ELR (cell line): ENCODE measurements around the gene MAP1B.
"Not testable (repeated sequence)": the region's sequence is repeated elsewhere in the genome, so short reads cannot be mapped to it uniquely, and the experiment has no call there.

Source experiments
- DNase-seq: peaks from one replicate; pipeline ENCODE4 v3.0.0-alpha.2; 2015; ENCODE audit warnings: low read depth

MAP1B gene

DNA sequence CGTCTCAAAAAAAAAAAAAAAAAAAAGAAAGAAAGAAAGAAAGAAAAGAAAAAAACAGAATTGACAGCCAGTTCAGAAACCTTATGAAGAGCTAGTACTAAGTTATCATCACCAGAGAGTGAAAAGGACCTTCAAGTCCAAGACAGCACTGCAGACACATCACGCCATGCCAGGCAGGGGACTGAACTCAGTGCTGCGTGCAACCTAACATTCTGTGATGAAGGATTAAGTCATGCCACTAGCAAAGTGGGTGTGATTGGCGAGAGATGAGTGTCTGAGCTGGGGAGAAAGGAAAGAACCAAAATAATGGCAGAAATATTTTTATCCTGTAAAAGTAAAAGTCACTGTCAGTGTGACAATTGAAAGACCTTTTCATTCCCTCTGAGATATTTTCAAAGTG is 54.7 kb downstream of the MAP1B start:
- no peak for DNase-seq

DNA sequence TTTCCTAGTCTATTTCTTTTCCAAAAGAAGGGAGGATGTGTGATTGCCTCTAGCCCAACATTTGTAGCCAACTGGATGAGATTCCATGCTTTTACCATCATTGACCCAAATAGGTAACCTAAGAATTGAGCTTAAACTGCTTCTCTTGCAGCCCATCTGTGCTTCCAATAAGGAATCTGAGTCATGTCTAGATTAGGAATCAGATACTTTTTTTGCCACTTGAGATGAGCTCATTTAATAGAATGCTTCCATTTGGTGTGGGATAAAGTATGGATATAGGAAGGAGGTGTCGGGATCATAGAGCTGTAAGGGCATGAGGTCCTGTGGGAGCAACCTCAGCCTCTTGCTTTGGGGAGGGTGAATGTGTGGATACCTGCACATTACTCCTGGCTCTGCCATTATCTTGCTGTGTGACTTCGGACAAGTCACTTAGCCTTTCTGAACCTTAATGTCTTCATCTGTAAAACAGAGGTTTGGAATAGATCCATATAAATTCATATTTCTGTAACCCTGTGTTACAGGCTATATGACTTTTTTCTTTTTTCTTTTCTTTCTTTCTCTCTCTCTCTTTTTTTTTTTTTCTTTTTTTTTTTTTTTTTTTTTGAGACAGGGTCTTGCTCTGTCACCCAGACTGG is 56.2 kb downstream of the MAP1B start:
- DNase-seq = no peak

DNA sequence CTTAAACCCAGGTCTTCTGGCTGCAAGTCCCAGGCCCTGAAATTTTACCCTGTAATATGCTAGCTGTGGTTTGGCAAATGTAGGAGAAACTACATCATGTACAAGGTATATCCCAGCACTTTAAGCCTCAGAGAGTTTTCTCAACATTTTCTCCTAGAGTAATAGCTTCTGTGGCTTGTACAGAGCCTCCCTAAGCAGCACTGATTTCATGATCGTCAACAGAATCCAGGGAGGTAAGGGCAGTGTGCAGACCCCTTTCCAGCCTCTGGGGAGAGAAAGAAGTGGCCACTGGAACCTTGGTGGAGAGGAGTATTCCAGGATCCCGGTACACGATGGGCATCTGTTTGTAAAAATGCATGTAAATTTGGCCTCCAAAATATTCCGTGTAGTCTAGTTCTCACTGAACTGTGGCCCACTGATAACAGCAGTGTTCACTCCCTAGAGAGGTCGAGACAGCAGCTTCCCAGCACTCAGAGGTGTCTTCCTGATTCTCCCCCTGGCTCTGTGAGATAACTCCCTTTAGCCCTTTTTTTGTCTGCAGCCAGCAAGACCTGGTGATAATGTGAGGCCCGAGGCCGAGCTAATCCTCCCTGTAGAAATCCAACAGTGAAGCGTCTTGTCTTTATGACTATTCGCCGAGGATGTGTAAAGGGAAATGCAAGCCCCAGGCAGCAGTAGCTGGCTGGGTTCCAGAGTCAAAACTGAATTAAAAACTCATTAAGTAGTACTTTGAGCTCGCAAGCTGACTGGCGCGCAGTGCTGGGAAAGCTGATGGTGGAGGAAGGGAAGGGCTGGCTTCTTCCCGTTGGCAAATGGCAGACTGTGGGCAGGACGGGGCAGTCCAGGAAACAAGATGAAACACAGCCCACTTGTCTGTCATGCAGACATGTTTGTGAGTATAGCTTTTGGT is 59.0 kb downstream of the MAP1B start:
- no peak for DNase-seq

DNA sequence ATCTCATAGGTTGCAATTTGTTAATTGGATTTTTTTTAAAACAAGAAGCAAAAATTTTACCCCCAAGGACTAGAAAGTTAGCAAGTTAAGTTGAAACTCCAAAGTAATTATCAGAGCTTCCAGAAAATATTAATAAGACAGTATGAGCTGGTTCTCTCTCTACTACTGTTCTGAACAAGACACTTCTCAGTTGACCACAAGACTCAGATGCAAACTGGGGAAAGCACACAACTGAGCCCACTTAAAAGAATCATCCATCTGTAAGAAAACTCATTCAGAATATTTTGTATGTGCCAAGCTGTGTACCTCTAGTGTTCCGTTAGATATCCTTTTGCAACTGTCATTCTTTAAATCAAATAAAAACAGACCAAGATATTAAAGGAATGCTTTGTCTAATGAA is 60.0 kb downstream of the MAP1B start:
- DNase-seq = no peak

DNA sequence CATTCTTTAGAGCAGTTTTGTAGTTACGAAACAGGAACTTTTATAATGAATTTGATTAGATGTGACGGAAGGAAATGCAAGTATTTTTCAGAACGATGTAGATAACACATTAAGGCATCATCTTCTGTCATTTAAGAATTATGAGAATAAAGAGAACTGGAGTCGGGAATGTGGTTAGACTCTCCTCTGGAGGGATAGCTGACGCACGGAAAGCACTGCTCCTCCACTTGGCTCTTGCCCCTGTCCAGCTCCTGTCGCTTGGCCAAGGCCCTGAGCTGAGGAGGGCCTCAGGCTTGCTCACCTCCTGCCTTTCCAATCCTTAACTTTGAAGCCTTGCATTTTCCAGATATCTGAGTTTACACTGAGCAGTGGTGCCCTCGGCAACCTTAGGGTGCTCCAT is 60.5 kb downstream of the MAP1B start:
- no peak for DNase-seq

DNA sequence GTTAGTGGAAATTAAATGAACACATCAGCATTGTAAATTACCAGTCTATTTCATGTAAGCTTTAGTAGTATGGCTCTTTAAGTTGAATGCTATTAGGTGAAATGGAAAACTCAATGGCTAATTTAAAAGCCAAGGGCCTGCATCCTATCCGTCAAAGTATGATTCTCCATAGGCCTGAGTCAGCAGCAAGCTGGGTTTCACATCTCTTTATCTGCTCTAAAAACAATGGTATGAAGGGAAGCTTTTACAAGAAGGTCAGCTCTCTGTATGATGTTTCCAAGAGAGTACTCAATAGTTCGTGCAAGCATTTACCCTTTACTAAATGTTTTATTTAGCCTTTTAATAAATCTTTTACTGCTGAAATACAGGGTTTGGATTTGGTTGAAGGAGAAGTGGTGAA is 62.8 kb downstream of the MAP1B start:
- no peak for DNase-seq

DNA sequence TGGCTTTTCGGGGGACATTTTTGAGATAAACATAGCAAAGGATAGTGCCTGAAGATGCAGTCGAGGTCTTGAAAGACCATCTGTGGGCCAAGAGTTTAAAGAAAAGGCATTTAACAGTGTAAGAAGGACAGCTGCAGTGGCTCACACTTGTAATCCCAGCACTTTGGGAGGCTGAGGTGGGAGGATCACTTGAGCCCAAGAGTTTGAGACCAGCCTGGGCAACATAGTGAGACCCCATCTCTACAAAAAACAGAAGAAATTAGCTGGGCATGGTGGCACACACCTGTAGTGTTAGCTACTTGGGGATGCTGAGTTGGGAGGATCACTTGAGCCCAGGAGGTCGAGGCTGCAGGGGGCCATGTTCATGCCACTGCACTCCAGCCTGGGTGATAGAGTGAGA is 63.9 kb downstream of the MAP1B start:
- not testable (repeated sequence) for DNase-seq

DNA sequence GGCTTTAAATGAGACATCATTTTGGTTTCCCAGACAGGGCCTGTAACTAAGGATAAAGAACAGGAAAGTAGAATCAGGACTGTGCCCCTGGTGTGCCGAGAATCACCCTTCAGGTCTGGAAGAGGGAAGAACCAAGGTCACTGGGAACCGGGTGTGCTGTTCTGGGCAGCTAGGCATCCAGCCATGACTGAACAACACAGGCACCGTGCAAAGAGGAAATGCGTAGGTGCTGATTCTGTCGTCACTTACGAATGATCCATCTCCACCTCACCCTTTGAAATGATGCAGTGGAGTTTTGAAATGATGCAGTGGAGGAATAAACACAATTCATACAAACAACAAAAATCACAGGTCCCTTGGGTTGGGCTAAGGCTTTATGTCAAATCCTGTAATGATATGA is 64.4 kb downstream of the MAP1B start:
- no peak for DNase-seq

DNA sequence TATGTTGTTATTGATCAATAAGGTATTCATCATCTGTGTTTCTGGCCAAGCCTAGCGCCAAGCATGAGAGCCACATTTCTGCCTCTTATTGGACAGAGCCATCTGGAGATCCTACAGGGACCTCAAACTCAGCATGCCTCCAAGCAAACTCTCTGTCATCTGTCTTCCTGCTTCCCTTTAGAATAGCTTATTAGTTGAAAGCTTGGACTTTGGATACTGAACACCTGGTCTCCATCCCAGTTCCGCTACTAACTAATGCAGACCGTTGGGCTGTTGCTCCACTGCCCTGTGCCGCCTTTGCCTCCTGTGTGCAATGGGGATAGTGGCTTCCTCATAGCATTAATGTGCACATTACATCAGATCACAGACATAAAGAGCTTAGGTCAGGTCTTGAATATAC is 65.5 kb downstream of the MAP1B start:
- DNase-seq = no peak

DNA sequence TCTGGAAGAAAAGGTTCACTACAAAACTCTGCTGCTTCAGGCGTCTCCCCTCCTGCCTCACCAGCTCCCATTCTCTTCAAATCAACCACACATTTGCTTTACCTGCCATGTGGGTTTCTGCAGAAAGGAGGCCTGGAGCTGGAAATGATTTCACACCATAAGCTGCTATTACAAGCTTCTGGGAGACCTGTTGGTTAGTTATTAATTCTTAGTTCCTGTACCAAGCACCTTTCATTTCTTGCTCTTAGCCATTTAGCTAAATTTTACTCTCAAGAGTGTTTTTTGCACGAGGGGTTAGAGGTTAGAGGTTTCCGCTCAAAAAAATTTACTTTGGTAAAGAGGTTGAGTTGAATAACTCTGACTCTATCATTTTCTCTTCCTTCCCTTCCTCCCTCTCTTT is 70.3 kb downstream of the MAP1B start:
- no peak for DNase-seq

DNA sequence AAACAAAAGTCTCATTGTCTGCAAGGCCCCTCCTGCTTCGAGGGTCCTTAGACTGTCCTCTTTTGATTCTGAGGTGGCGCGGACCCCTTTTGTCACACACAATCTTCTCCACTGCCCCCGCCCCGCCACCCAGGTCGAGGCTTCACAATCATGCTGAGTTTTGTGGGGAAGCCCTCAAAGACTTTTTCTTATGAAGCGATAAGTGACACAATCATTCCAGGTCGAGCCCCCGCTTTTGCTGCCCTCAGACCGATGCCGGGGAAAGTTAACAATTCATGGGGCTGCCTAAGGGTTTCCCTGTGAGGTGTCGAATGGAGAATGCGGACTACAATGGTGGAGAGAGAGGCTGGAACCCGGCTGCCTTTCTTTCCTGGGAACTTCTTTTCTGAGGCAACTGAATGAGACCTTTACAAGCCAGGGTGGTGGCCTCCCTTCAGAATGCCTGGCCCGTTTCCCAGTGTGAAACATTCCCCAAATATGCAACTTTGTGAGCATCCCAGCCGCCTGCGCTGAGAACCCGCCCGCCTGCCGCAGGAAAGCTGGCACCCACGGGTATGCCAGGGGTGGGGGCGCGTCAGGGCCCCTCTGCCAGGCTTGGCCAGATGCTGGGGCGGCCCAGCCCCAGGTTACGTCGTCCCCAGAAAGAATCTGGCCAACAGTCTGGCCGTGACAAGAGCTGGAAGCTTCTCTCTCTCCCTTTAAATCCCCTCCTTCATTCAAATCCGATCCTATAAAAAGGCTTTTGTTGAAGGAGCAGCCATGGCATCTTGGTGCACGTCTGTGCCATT is 71.9 kb downstream of the MAP1B start:
- DNase-seq = peak; percentile 94

DNA sequence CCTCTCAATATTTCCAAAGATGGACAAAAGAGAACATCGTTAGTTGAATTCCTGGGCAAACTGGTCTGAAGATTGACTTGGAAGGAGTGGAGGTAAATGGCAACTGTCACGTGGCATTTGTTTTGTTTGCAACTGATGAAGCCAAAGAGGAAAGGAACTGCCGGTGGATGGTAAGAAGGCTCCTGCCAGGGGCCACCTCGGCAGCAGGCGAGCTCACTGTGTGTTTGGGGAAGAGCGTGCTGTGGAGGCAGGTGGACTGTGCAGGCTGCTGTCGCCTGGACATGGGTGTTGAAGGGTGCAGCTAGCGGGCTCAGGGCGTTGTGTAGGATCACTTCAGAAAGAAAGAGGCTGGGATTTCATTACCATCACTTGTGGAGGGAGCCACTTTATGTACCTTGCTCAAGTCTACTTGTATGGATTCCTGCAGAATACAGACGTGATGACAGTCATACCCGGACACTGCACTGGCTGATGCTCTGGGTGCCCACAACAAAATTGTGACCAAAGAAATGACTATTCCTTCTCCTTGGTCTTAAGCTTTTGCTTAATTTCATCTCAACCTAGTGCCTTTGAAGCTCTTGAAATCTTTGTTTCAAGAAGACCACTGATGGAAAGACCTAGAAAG is 72.7 kb downstream of the MAP1B start:
- no peak for DNase-seq

DNA sequence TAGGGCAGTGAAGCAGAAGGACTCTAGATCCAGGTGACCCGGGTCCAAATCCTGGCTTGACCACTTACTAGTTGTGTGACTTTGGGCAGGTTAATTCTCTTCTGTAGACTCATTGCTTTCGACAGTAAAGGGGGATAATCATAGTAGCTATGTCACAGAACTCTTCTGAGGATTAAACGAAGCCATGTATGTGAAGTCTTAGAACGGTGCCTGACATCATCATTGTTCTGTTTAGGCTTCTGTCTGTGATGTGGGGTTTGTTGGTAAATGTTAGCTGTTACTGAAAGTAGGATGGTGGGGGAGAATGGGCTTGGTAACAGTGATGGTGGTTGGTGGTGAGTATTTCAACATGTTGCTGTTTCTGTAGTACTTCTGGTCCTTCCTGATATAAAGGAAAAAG is 73.7 kb downstream of the MAP1B start:
- DNase-seq = no peak

DNA sequence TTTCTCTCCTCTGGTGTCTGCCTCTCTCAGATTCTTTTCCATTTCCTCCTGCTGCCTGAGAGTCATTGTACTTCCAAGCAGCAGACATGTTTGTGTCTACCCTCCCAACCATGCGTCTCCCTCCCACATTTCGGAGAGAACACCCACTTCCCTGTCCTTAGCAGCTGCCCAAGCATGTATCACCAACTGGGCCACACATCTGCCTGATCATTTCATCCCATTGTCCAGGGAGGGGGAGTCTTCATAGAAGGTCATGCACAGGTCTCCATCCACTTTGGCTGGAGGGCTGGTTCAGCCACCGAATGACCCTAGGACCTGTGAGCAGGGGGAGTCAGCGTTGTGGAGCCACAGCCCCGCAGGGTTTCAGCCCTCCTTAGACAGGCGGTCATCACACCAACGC is 75.4 kb downstream of the MAP1B start:
- DNase-seq = no peak

DNA sequence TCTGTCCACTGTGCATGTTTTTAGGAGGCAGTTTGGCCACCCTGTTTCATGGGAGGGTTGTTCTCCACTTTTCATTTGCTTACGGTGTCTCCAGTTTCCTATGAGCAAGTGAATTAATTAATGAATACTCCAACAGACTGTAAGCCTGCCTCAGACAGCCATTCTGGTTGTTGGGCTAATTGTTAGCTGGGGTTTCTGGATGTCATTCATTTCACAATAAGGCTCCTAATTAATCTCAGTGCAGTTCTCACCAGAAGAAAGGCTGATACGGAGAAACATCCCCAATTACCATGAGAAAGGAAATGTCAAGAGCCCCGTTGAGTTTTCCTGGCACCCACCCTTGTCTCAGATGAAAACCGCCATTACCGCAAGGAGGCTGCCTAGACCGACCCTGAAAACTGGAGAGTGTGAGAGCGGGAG is 75.8 kb downstream of the MAP1B start:
- DNase-seq = no peak

DNA sequence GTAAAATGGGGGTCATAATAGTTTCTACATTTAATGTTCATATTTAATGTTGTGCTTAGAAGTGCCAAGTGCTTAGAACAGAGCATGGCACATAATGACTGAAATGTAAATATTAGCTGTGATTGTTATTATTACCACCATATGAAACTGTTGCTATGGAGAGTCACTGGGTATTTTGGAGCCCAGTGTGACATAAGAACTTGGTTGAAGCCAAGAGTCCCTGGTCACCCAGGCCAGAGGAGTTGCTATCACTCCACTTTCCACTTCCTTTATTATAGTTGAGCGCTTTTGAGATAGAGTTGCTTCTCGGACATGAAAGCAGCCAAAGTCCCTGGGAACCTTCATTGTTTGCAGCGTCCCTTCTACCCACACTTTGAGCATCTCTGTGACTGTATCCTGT is 77.1 kb downstream of the MAP1B start:
- DNase-seq = no peak

DNA sequence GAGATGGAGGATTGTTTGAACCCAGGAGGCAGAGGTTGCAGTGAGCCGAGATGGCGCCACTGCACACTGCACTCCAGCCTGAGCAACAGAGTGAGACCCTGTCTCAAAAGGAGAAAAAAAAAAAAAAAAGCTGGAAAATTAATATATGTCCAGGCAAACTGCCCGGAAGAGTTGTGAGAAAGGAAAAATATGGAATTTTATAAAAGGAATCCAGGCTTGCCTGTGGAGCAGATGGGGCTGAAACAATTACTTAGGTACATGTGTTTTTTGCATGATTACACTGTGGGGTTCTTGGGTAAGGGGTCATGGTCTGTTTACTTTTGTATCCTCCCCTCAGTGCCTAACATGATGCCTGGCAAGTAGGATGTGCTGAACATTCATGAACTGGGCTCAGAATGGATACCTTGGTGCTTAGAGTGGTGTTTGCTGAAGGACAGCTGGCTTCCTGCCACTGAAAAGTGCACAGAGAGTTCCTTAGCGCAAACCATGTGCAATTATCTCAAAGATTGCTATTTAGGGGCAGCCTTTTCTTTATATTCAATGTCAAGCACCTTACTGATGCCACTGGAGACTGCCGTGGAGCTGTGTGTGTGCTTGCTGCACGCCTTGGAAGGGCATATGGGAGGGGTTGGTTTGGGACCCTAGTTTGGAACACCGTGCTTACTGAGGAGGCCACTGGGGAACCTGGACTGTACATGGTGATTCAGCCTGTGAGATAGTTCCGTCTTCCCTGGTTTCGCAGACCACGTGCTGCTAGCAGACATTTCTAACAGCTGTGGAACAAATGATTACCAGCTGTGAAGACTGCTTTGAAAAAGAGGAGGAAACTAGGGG is 78.4 kb downstream of the MAP1B start:
- DNase-seq = no peak

DNA sequence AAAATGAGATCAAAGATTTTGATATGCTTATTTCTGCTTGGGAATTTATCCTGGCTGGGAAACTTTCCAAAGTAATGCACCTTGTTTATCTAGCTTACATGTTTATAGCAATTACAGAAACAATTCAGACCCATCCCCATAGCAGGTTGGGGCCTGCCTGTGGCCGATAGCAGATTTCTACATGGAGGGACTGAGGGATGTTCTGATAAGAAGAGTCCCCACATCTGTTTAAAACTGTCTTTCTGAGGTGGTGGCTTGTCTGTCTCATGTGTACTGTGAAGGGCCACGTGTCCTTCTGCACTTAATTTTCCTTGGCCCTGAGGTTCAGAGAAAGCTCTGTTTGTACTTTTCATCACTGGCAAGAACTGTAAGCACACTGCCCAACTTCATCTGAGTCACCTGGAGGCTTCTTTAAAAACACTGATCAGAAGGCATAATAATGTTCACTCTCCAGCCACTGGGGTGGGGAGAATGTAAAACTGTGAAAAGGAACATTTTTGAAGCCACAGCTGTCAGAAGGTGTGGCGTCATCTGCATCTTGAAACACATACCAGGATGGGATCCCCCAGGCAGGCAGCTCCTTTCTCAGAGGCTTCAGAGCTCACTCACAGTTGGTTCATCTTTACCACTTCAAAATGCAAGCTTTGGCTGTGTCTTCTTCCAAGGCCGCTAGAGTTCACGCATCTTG is 80.3 kb downstream of the MAP1B start:
- no peak for DNase-seq

DNA sequence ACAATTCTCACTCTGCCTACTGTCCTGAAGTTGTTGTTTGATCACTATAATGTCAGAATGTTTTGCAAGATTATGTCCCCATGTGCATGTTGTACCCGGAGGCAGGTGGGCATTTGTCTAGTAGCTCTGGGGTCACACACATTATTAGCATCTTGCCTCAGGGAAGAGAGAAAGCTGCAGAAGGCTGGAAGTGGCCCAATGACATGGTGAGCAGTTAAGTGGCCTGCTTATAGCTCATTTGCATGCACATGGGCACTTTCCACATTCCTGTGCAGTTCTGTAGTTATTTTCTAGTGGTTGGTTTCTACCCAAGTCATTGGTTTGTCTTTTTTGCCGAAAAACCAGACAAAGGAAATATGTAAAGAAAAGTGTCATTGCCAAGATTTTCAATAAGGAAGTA is 80.9 kb downstream of the MAP1B start:
- no peak for DNase-seq

DNA sequence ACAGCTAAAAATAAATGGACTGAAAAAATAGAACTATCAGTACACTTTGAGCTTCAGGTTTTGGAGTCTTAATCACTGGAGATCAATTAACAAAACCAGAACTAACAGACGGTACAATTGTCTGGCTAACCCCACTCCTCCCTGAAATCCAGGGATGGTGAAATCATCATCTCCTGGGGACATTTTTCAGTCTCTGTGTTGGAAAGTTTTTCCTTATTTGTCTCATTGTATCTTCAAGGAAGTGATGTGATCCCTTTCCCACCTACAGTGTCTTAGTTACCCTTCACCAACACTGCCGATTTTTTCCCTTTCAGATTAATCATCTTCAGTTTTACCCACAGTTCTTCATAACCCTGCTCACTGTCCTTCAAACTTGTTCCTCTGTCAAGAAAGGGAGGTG is 81.9 kb downstream of the MAP1B start:
- no peak for DNase-seq

DNA sequence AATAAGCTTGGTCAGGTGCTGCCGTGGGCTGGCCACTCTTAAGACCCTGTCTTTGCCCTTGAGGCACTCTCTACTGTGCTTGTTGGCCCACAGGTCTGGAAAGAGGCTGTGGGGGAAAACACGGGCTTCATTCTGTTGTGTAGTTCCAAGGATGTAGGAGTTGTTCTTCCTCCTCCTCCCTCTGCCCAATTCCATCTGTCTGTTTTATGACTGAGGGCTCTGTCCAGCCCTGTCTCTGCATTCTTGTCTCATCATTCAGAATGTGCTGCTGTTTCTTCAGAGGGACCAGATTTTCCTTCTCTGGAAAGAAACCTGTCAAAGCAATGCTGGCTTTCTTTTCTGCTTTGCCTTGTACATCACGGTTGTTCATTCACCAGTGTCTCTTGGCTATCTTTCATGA is 84.1 kb downstream of the MAP1B start:
- no peak for DNase-seq
